GM12864 (cell line): ENCODE measurements around the gene CPM.
"Not testable (repeated sequence)": the region's sequence is repeated elsewhere in the genome, so short reads cannot be mapped to it uniquely, and the experiment has no call there.

Experiments used
- DNase-seq: peaks from one replicate; pipeline ENCODE4 v3.0.0-alpha.2; 2011; ENCODE audit warnings: low read depth
- H3K4me3 ChIP-seq: 2 replicates; pipeline ENCODE4 v1.5.1; 2011; ENCODE audit warnings: mild to moderate bottlenecking, low read depth, low read length, control low read depth
- TF ChIP-seq, protein P1 (sequence below): IDR thresholded peaks from 2 replicates; pipeline ENCODE4 v1.5.1; 2011; ENCODE audit warnings: low read depth, mild to moderate bottlenecking, moderate library complexity, low read length, control low read depth, inconsistent platforms; ENCODE audit errors: missing control alignments

The CPM gene

DNA sequence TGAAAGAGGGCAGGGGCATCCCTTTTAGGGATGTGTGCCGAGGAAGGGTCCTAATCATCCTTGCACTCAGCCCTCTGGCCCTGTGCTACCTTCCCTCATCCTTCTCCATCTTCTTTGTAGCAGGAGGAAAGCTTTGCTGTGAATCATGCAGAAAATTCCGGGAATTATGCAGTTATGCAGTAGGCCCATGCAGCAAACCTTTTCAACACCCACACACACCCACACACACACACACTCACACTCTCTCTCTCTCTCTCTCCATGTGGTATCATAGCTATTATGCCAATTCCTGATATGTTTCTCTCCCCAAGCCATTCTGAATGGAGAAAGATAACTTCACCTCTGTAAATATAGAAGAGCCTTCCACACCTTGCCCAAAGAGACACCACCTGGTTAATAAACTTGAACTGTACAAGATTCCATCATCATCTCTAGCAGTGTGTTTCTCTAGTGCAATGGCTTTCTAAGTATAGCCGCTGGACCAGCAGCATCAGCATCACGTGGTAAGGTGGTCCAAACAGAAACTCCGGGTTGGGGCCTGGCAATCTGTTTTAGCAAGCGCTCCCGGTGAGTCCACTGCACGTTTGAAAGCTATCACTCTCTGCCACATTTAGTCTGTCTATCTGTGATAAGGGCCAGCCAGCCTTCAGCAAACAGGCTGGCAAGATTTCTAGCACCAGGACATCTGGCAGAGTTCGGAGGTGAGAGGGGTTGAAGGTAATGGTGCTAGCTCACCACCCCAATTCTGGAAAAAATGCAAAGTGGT is 67.4 kb downstream of the CPM start:
- TF ChIP-seq, protein P1, sequence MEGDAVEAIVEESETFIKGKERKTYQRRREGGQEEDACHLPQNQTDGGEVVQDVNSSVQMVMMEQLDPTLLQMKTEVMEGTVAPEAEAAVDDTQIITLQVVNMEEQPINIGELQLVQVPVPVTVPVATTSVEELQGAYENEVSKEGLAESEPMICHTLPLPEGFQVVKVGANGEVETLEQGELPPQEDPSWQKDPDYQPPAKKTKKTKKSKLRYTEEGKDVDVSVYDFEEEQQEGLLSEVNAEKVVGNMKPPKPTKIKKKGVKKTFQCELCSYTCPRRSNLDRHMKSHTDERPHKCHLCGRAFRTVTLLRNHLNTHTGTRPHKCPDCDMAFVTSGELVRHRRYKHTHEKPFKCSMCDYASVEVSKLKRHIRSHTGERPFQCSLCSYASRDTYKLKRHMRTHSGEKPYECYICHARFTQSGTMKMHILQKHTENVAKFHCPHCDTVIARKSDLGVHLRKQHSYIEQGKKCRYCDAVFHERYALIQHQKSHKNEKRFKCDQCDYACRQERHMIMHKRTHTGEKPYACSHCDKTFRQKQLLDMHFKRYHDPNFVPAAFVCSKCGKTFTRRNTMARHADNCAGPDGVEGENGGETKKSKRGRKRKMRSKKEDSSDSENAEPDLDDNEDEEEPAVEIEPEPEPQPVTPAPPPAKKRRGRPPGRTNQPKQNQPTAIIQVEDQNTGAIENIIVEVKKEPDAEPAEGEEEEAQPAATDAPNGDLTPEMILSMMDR, result no peak
- H3K4me3 ChIP-seq, result no peak overlapping the region
- no peak for DNase-seq

- no peak for DNase-seq
- H3K4me3 ChIP-seq, result no peak overlapping the region
- TF ChIP-seq, protein P1, result no peak
Observed at GRCh38 chr12:68864604-68865003, 68.4 kb downstream of the CPM start.

DNA sequence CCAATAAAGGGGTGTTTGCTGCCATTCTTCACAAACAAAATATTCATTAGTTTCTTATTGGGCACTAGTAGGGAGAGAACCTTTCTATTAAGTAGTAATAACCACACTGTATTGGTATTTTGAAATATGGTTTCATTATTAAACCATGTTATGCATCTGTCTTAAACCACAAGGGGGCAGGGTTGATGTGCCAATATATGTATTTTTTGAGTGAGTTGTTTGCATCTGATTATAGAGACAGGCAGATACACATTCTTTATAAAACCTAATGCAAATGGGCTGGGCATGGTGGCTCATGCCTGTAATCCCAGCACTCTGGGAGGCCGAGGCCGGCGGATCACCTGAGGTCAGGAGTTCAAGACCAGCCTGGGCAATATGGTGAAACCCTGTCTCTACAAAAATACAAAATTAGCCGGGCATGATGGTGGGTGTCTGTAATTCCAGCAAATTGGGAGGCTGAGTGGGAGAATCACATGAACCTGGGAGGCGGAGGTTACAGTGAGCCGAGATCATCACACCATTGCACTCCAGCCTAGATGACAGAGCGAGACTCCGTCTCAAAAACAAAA is 69.0 kb downstream of the CPM start:
- TF ChIP-seq, protein P1, result peak; percentile 48
- not testable (repeated sequence) for H3K4me3 ChIP-seq
- peak; percentile 5 for DNase-seq

- H3K4me3 ChIP-seq, result no peak overlapping the region
- TF ChIP-seq, protein P1, result no peak
- no peak for DNase-seq
Observed at GRCh38 chr12:68863109-68863770, 69.7 kb downstream of the CPM start.

DNA sequence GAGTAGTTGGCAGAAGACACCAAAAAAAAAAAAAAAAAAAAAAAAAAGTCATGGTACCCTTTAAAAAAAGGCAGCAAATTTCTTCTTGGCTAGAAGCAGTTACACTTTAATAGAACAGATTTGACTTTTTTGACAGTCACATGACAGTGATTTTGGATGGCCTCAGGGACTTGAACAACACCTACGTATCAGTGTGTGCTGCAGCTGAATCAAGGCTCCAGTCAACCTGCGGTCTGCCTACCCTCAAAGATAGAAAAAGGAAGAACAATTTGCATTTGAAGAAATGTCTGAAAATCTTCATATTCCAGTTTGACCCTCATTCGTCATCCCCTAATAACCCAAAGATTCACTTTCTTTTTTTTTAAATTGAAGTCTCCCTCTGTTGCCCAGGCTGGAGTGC is 71.1 kb downstream of the CPM start:
- TF ChIP-seq, protein P1, result no peak
- H3K4me3 ChIP-seq, result no peak overlapping the region
- no peak for DNase-seq

- TF ChIP-seq, protein P1, result no peak
- DNase-seq, result no peak
- H3K4me3 ChIP-seq, result no peak overlapping the region
Observed at GRCh38 chr12:68856510-68856909, 76.5 kb downstream of the CPM start.
